DOHH2 (cell line): Measurements from ENCODE around the gene PSAT1.

Source experiments
- CTCF ChIP-seq: fragments of 200-600 bp; sonication (generic); IDR thresholded peaks from one replicate; pipeline ENCODE4 v1.5.1; 2014; ENCODE audit warnings: antibody characterized with exemption, mild to moderate bottlenecking, low read depth, low read length; ENCODE audit not compliant: poor library complexity, severe bottlenecking
- EZH2phosphoT487 ChIP-seq: fragments of 200-600 bp; sonication (generic); IDR thresholded peaks from 2 replicates; pipeline ENCODE4 v1.6.1; 2017; ENCODE audit warnings: borderline replicate concordance, mild to moderate bottlenecking, antibody characterized with exemption, low read length, moderate library complexity, mixed read lengths

GRCh38 chr9:78307360-78307759 lies 10.4 kb downstream of the PSAT1 start:
- TF ChIP-seq CTCF (no peak), EZH2phosphoT487 (no peak)
